CD14-positive monocyte (primary cell): ENCODE data around the gene PHPT1. TPM values are rescaled to one million over a fixed set of nuclear protein-coding genes. Genes with fewer than 3 reads are reported as not detected.
"Not testable (repeated sequence)": the region's sequence is repeated elsewhere in the genome, so short reads cannot be mapped to it uniquely, and the experiment has no call there.

ENCODE experiments used
- DNase-seq, 3 donors: peaks; one replicate each; pipeline ENCODE4 v3.0.0-alpha.2; 2011 to 2022
- H2AFZ ChIP-seq: 2 replicates; pipeline ENCODE4 v1.6.0; 2012; ENCODE audit warnings: mild to moderate bottlenecking, low read depth, low read length, inconsistent platforms; ENCODE audit not compliant: insufficient read depth, poor library complexity, severe bottlenecking
- H3K27ac ChIP-seq, 2 donors: 1 replicate in 1 of 2; 2 replicates in 1 of 2; pipeline ENCODE4 v1.5.1; 2012 to 2013; ENCODE audit warnings: low read length in 2 of 2, control low read depth in 1 of 2, inconsistent platforms in 1 of 2, low read depth in 1 of 2, mild to moderate bottlenecking in 1 of 2
- H3K27me3 ChIP-seq, 2 donors: one replicate each; pipeline versions ENCODE4 v1.6.0 to v1.6.1; 2011 to 2013; ENCODE audit warnings: low read length in 2 of 2; ENCODE audit not compliant: control insufficient read depth in 2 of 2, insufficient read depth in 2 of 2
- H3K36me3 ChIP-seq, 2 donors: replicated peaks in 1 of 2; 1 replicate in 1 of 2; 2 replicates in 1 of 2; pipeline versions ENCODE4 v1.5.1 to v1.6.1; 2012 to 2013; ENCODE audit warnings: low read length in 2 of 2, control low read depth in 1 of 2, inconsistent platforms in 1 of 2, mild to moderate bottlenecking in 1 of 2; ENCODE audit not compliant: insufficient read depth in 2 of 2, control insufficient read depth in 1 of 2
- H3K4me1 ChIP-seq, 2 donors: 1 replicate in 1 of 2; 2 replicates in 1 of 2; pipeline versions ENCODE4 v1.5.1 to v1.6.1; 2012 to 2013; ENCODE audit warnings: low read length in 2 of 2, control low read depth in 1 of 2, inconsistent platforms in 1 of 2, mild to moderate bottlenecking in 1 of 2, moderate library complexity in 1 of 2; ENCODE audit not compliant: insufficient read depth in 2 of 2, control insufficient read depth in 1 of 2
- H3K4me2 ChIP-seq: replicated peaks from 2 replicates; pipeline ENCODE3; 2012; ENCODE audit warnings: low read length, moderate library complexity, mild to moderate bottlenecking; ENCODE audit not compliant: poor library complexity, severe bottlenecking; ENCODE audit errors: extremely low read depth
- H3K4me3 ChIP-seq, 3 experiments: fragments of 200-600 bp in 1 of 3; sonication (generic) in 1 of 3; replicated peaks in 1 of 3; 1 replicate in 2 of 3; 2 replicates in 1 of 3; pipeline ENCODE4 v1.5.1; 2011 to 2013; ENCODE audit warnings: low read length in 3 of 3, mild to moderate bottlenecking in 3 of 3, control low read depth in 2 of 3, low read depth in 2 of 3, inconsistent platforms in 1 of 3, moderate library complexity in 1 of 3
- H3K79me2 ChIP-seq: 2 replicates; pipeline ENCODE4 v1.6.0; 2012; ENCODE audit warnings: mild to moderate bottlenecking, control low read depth, inconsistent platforms, low read length, moderate library complexity; ENCODE audit not compliant: insufficient read depth
- H3K9ac ChIP-seq: 2 replicates; pipeline ENCODE4 v1.6.0; 2017; ENCODE audit warnings: low read length, mild to moderate bottlenecking; ENCODE audit not compliant: insufficient read depth, poor library complexity, severe bottlenecking
- H3K9me3 ChIP-seq, 2 donors: replicated peaks in 1 of 2; 1 replicate in 1 of 2; 2 replicates in 1 of 2; pipeline versions ENCODE4 v1.5.1 to v1.6.1; 2012 to 2013; ENCODE audit warnings: low read length in 2 of 2, control low read depth in 1 of 2; ENCODE audit not compliant: control insufficient read depth in 1 of 2, insufficient read depth in 1 of 2
- H4K20me1 ChIP-seq: 2 replicates; pipeline ENCODE4 v1.6.0; 2012; ENCODE audit warnings: mild to moderate bottlenecking, low read length, control low read depth, moderate library complexity; ENCODE audit not compliant: insufficient read depth
- H3K27ac Mint-ChIP-seq, 7 donors: one replicate each; pipeline ENCODE4 v1.8.0; 2020; ENCODE audit warnings: mild to moderate bottlenecking in 7 of 7, mixed read lengths in 7 of 7, moderate library complexity in 6 of 7, inconsistent platforms in 2 of 7
- H3K27me3 Mint-ChIP-seq, 3 donors: one replicate each; pipeline ENCODE4 v1.8.0; 2021 to 2022; ENCODE audit warnings: low read depth in 3 of 3, mild to moderate bottlenecking in 3 of 3, mixed read lengths in 3 of 3, moderate library complexity in 3 of 3, inconsistent platforms in 1 of 3
- H3K36me3 Mint-ChIP-seq, 2 donors: one replicate each; pipeline ENCODE4 v1.8.0; 2020; ENCODE audit warnings: mixed read lengths in 2 of 2, inconsistent platforms in 1 of 2, mild to moderate bottlenecking in 1 of 2
- H3K4me1 Mint-ChIP-seq: one replicate; pipeline ENCODE4 v1.8.0; 2020; ENCODE audit warnings: mild to moderate bottlenecking, mixed read lengths
- H3K4me3 Mint-ChIP-seq, 2 donors: one replicate each; pipeline ENCODE4 v1.8.0; 2020; ENCODE audit warnings: mild to moderate bottlenecking in 2 of 2, mixed read lengths in 2 of 2, moderate library complexity in 1 of 2
- H3K9me3 Mint-ChIP-seq, 7 donors: one replicate each; pipeline ENCODE4 v1.8.0; 2020 to 2022; ENCODE audit warnings: mixed read lengths in 7 of 7, mild to moderate bottlenecking in 6 of 7, moderate library complexity in 6 of 7, inconsistent platforms in 2 of 7
- CTCF ChIP-seq: fragments of 200-600 bp; IDR thresholded peaks from one replicate; pipeline ENCODE4 v1.8.0; 2022; ENCODE audit warnings: antibody characterized with exemption, mild to moderate bottlenecking
- WGBS: methylation state at CpG from one replicate; pipeline ENCODE4 v1.1.5; 2013; ENCODE audit warnings: missing lambda C conversion rate; ENCODE audit not compliant: insufficient coverage; 5-methylcytosine and 5-hydroxymethylcytosine counted together
- intact Hi-C, 2 donors: fragments of 100-400 bp; cut with micrococcal nuclease; formaldehyde crosslinking; loops; one replicate each; pipeline versions ENCODE4 v1.15.0 to v1.15.1; 2023
- polyA plus RNA-seq, 3 donors: library from polyadenylated mRNA; depleted of rRNA in 1 of 3; unstranded in 2 of 3; stranded (reverse) in 1 of 3; fragments of 300-500 nt in 2 of 3; fragments of >200 nt in 1 of 3; fragmentation: Illumina TruSeq in 2 of 3; gene quantifications; 1 replicate in 2 of 3; 2 replicates in 1 of 3; pipeline ENCODE4 v1.2.3, GENCODE V29; 2012 to 2021

PHPT1 gene
- polyA plus RNA-seq, 3 donors: 70.0 to 163 (median 94.3) TPM

- DNase-seq: peak; percentile 65 to 67 (median 66)
- H4K20me1 ChIP-seq, H3K27ac Mint-ChIP-seq, H3K27ac ChIP-seq, H3K79me2 ChIP-seq, H3K9me3 ChIP-seq: not testable (repeated sequence)
- peaks cover 15% of the 10 kb centered on the region for H3K4me1 Mint-ChIP-seq
- H3K9ac ChIP-seq: peak within 1 kb of the TSS; percentile 46
- peak within 1 kb of the TSS; percentile 70 to 86 for H3K4me3 Mint-ChIP-seq
- peak; percentile 91 for TF ChIP-seq CTCF
- peaks cover 12 to 36% of the 10 kb centered on the region in 2 donors for H3K27me3 ChIP-seq
- H3K4me2 ChIP-seq: peak within 1 kb of the TSS; percentile 72
- H3K27me3 Mint-ChIP-seq: peaks cover 24 to 51% (median 37%) of the 10 kb centered on the region in 3 donors
- H3K36me3 Mint-ChIP-seq: peaks cover 18 to 29% of the 10 kb centered on the region in 2 donors
- peaks cover 19 to 37% of the 10 kb centered on the region in 2 donors for H3K4me1 ChIP-seq
- H3K36me3 ChIP-seq: peaks cover 18 to 22% of the 10 kb centered on the region in 2 donors
- peak within 1 kb of the TSS; percentile 78 for H2AFZ ChIP-seq
- peak within 1 kb of the TSS; percentile 18 to 74 (median 43) for H3K4me3 ChIP-seq
- WGBS: under 1% methylated on average over 16 of the region's 27 CpGs
- peaks cover 0 to 15% (median 12%) of the 10 kb centered on the region in 7 donors for H3K9me3 Mint-ChIP-seq
- intact Hi-C loops: loop anchor here (5.0 to 10.0 kb wide), 3 partner anchors 35 to 190 kb away; partner anchors contain the start of genes C8G (in 1 of the 2), FBXW5 (in 1 of the 2), FUT7 (in 1 of the 2) and RABL6 (in 1 of the 2)
These were observed 6.7 kb upstream of the PHPT1 start, which contains the start of gene AJM1 for GRCh38 chr9:136842380-136842948. AJM1 (plus strand) TSS chr9:136842478; CDS start chr9:136844415, 1,937 bp downstream.

GRCh38 chr9:136843159-136843800 lies 5.9 kb upstream of the PHPT1 start:
- H3K9ac ChIP-seq, H3K9me3 ChIP-seq, H3K4me2 ChIP-seq, H2AFZ ChIP-seq, H3K79me2 ChIP-seq, H3K4me3 ChIP-seq, DNase-seq, H4K20me1 ChIP-seq, H3K27ac ChIP-seq: not testable (repeated sequence)
- WGBS: 23% methylated on average over 21 of the region's 21 CpGs
- H3K27me3 ChIP-seq: peaks cover 12 to 43% of the 10 kb centered on the region in 2 donors
- peaks cover 30 to 57% (median 40%) of the 10 kb centered on the region in 3 donors for H3K27me3 Mint-ChIP-seq
- H3K9me3 Mint-ChIP-seq: peaks cover 0 to 15% (median 12%) of the 10 kb centered on the region in 7 donors
- peaks cover 18 to 20% of the 10 kb centered on the region in 2 donors for H3K36me3 ChIP-seq
- peaks cover 16 to 23% of the 10 kb centered on the region in 2 donors for H3K36me3 Mint-ChIP-seq
- intact Hi-C loops: loop anchor here (5.0 to 10.0 kb wide), 3 partner anchors 36 to 189 kb away; partner anchors contain the start of genes C8G (in 1 of the 2), FBXW5 (in 1 of the 2), FUT7 (in 1 of the 2) and RABL6 (in 1 of the 2)
- H3K4me3 Mint-ChIP-seq: peak overlapping the region; percentile 47 to 79
- peaks cover 22% of the 10 kb centered on the region for H3K4me1 Mint-ChIP-seq
- peaks cover 27 to 45% of the 10 kb centered on the region in 2 donors for H3K4me1 ChIP-seq
- peak overlapping the region in 2 of 7 donors; percentile 8 to 63 for H3K27ac Mint-ChIP-seq
